ENCODE results near the gene SMIM32. TPM values are rescaled to one million over a fixed set of nuclear protein-coding genes. Genes with fewer than 3 reads are reported as not detected.

The SMIM32 gene
- 1 to 10 TPM in 1 of 6 experiments, under 1 TPM in 1, not detected in 4; 0.25 to 1.1 TPM for total RNA-seq
- long read RNA-seq = 0 reads

- Histone ChIP-seq H3K4me3 (peak within 1 kb of the TSS; percentile 21 to 41 (median 40)), H3K27ac (no peak within 1 kb of the TSS), H3K27me3 (peaks cover 0 to 7% of the 10 kb centered on the region in 2 donors), H3K9me3 (no peaks in the 10 kb centered on the region), H3K4me1 (peaks cover 0 to 15% (median 0%) of the 10 kb centered on the region in 4 donors), H3K36me3 (no peaks in the 10 kb centered on the region)
- TF ChIP-seq POLR2A (IDR thresholded peaks at IDR 0.05) (no peak), CTCF (IDR thresholded peaks at IDR 0.05) (no peak)
- ATAC-seq (peak; percentile 27 to 41 (median 38)), DNase-seq (peak in 2 of 3 donors; percentile 42 to 43)
- 0% methylated on average over 7 of the region's 81 CpGs for WGBS (ENCODE audit: insufficient coverage, low coverage, low lambda C conversion rate, missing lambda C conversion rate)
- intact Hi-C loops (cut with DNase I) = no loop called here
Observed at GRCh38 chr5:136192526-136193321, at the start of gene SMIM32. SMIM32 (minus strand) TSS chr5:136193162; CDS start chr5:136192524, 638 bp downstream.

DNA sequence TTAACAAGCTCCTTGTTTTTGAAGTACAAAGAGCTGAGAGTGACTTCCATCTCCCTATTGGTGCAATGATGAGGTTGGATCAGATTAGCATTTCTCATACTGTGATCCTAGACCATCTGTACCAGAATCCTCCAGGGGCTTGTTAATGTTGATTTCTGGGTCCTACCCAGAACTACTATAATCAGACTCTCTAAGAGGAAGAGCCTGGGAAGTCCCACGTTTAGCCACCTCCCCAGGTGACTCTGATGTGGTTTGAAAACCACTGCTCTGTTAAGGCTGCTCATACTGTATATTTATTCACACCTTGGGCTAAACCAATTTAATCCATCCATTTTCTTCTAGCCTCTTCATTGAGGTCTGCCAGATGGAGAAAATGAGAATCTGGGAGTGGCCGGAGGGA is 49.6 kb upstream of the SMIM32 start:
- Histone ChIP-seq H3K27ac (no peak overlapping the region), H3K27me3 (no peaks in the 10 kb centered on the region), H3K36me3 (no peaks in the 10 kb centered on the region), H3K9me3 (no peaks in the 10 kb centered on the region), H3K4me3 (no peak overlapping the region), H3K4me1 (no peaks in the 10 kb centered on the region)
- DNase-seq (no peak), ATAC-seq (no peak)
- no peak for TF ChIP-seq CTCF (IDR thresholded peaks at IDR 0.05)
- no peak for TF ChIP-seq POLR2A (IDR thresholded peaks at IDR 0.05)
- 63% methylated on average over 2 of the region's 2 CpGs for WGBS (ENCODE audit: insufficient coverage, low coverage, low lambda C conversion rate, missing lambda C conversion rate)
- intact Hi-C loops (cut with DNase I) = loop anchor here in 1 of 2 donors (10.0 kb wide), 1 partner anchor 182 kb away; no protein-coding TSS in a partner anchor

DNA sequence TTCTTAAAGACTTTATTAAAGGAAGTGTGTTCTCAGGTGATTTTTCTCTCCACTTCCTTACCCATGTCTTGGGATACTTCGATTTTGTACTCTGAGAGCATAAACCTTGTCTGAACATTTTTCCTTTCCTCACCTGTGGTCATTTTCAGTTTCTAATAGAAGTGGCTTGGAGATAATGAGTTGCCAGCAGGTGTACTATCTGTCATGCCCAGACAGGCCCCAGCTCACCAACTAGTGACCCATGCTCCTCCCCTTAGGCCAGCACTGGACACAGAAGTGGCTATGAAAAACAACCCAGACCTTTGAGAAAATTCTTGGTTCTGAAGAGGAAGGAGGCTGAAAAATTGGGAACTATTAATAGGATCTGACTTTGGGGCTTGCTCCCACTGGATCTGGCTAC is 49.2 kb upstream of the SMIM32 start:
- Histone ChIP-seq H3K4me3 (no peak overlapping the region), H3K9me3 (no peaks in the 10 kb centered on the region), H3K27me3 (no peaks in the 10 kb centered on the region), H3K36me3 (no peaks in the 10 kb centered on the region), H3K27ac (no peak overlapping the region), H3K4me1 (no peaks in the 10 kb centered on the region)
- DNase-seq = no peak
- intact Hi-C loops (cut with DNase I) = loop anchor here in 1 of 2 donors (10.0 kb wide), 1 partner anchor 183 kb away; no protein-coding TSS in a partner anchor
- no peak for ATAC-seq
- TF ChIP-seq CTCF (IDR thresholded peaks at IDR 0.05) (no peak), POLR2A (IDR thresholded peaks at IDR 0.05) (no peak)
- WGBS (ENCODE audit: insufficient coverage, low coverage, low lambda C conversion rate, missing lambda C conversion rate) = 54% methylated on average over 1 of the region's 1 CpG

DNA sequence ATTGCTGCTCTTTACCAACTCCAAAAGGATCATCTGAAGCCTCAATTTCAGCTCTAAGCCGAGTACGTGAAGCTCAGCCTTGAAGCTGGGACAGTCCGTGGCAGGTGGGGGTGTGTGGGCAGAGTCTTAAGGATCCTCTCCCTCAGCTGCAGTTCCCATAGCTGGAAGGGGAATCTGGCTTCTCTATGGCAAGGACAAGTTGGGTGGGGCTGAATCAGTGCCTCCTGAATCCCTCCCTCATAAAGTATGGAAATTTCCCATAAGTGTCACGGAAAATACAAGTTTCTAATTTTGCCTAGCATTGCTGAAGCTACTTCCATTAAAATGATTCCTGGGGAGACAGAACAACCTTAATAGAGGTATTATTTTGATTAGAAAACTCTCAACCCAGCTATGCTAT is 47.9 kb upstream of the SMIM32 start:
- DNase-seq (no peak), ATAC-seq (no peak)
- 84% methylated on average over 4 of the region's 4 CpGs for WGBS (ENCODE audit: insufficient coverage, low coverage, low lambda C conversion rate, missing lambda C conversion rate)
- no peak overlapping the region for H3K4me3 ChIP-seq
- intact Hi-C loops (cut with DNase I) = loop anchor here in 1 of 2 donors (10.0 kb wide), 1 partner anchor 184 kb away; no protein-coding TSS in a partner anchor
- no peaks in the 10 kb centered on the region for H3K36me3 ChIP-seq
- no peaks in the 10 kb centered on the region for H3K4me1 ChIP-seq
- no peaks in the 10 kb centered on the region for H3K9me3 ChIP-seq
- H3K27me3 ChIP-seq = no peaks in the 10 kb centered on the region
- no peak for TF ChIP-seq CTCF (IDR thresholded peaks at IDR 0.05)
- no peak for TF ChIP-seq POLR2A (IDR thresholded peaks at IDR 0.05)
- no peak overlapping the region for H3K27ac ChIP-seq

Measured in right lobe of liver (tissue), 6 donors.